Testis (tissue), 3 donors: Measurements from ENCODE around the gene PARP2. TPM values are rescaled to one million over a fixed set of nuclear protein-coding genes. Genes with fewer than 3 reads are reported as not detected.
"Not testable (repeated sequence)": the region's sequence is repeated elsewhere in the genome, so short reads cannot be mapped to it uniquely, and the experiment has no call there.

Experiments used
- DNase-seq: peaks from one replicate; pipeline ENCODE4 v3.0.0-alpha.2; 2019
- H3K27ac ChIP-seq, 2 donors: fragments of 200-600 bp; sonication (generic); one replicate each; pipeline ENCODE4 v1.5.1; 2019
- H3K27me3 ChIP-seq: fragments of 200-600 bp; sonication (generic); one replicate; pipeline ENCODE4 v1.5.1; 2019
- H3K36me3 ChIP-seq: fragments of 200-600 bp; sonication (generic); one replicate; pipeline ENCODE4 v1.5.1; 2017; ENCODE audit warnings: low read depth; ENCODE audit errors: missing control alignments
- H3K4me1 ChIP-seq: fragments of 200-600 bp; sonication (generic); one replicate; pipeline ENCODE4 v1.5.1; 2019
- H3K4me3 ChIP-seq, 2 donors: fragments of 200-600 bp; sonication (generic); one replicate each; pipeline ENCODE4 v1.5.1; 2017 to 2019
- H3K9me3 ChIP-seq: fragments of 200-600 bp; sonication (generic); one replicate; pipeline ENCODE4 v1.5.1; 2017
- POLR2A ChIP-seq: fragments of 450-650 bp; IDR thresholded peaks from one replicate; pipeline ENCODE4 v1.6.1; 2017; ENCODE audit warnings: antibody characterized with exemption, mild to moderate bottlenecking, moderate library complexity
- WGBS, 2 donors: methylation state at CpG; one replicate each; pipeline ENCODE4 v1.1.5; 2018; 5-methylcytosine and 5-hydroxymethylcytosine counted together
- intact Hi-C: fragments of 100-400 bp; cut with DNase I; formaldehyde crosslinking; loops from one replicate; pipeline ENCODE4 v1.15.1; 2023; ENCODE audit warnings: low total_unique reads
- polyA plus RNA-seq: library from polyadenylated mRNA; stranded (reverse); fragments of 350-450 nt; fragmentation: Illumina TruSeq; extraction: RNeasy Lipid Tissue Mini Kit (QIAGEN cat#74804); gene quantifications from one replicate; pipeline ENCODE4 v1.2.3, GENCODE V29; 2014; ENCODE audit warnings: low read depth, low replicate concordance; ENCODE audit not compliant: insufficient read depth
- total RNA-seq, 2 donors: library from RNA; depleted of rRNA; stranded (reverse); fragments of >200 nt; gene quantifications; one replicate each; pipeline ENCODE4 v1.2.3, GENCODE V29; 2016
- TF ChIP-seq, protein P1 (sequence below), 3 experiments: fragments of 450-650 bp in 2 of 3; fragments of 200-600 bp in 1 of 3; sonication (generic) in 1 of 3; IDR thresholded peaks; one replicate each; pipeline ENCODE4 v1.5.1; 2016 to 2019; ENCODE audit warnings: antibody characterized with exemption in 3 of 3, mild to moderate bottlenecking in 2 of 3, moderate library complexity in 1 of 3

Gene PARP2
- total and polyA plus RNA-seq, 3 donors from 2014 or later: 38.1 to 50.7 (median 40.0) TPM

DNA sequence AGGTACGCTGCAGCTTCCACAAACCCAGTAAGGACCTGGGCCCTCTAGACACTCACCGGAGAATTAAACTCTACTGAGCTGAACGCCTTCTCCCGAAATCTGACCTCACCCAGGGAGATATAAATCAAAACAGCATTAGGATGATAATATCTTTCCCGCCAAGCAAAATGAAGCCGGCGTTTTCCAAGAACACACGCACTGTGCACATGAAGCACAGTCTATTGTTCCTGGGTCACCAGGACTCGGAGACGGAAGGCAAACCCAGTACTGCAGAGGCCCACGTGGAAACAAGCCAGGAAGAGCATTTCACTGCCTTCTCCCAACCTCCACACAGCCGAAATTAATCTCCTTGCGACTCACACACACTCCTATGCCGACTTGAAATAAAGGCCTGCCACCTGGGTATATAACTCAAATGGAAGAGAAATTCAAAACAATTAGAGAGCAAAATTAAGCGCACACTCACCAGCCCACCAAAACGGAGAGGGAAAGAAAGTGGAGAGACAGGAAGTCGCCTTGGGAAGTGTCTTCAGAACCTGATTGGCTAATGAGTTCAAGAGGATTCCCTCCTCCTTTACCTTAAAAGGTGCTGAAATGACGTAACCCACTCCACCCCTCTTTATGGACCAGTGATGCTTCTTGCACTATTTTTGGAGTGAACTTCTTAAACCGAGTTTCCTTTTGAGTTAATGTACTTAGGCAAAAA, 10.5 kb upstream of the PARP2 start, which contains the start of gene CCNB1IP1:
Gene CCNB1IP1 (minus strand): TSS at position 492 of the 706 bp plus-strand sequence. CDS start 16,756 bp downstream, outside the sequence.
- Histone ChIP-seq H3K27ac (peak within 1 kb of the TSS; percentile 86 to 96), H3K4me3 (peak within 1 kb of the TSS; percentile 70 to 81), H3K27me3 (no peaks in the 10 kb centered on the region), H3K36me3 (no peaks in the 10 kb centered on the region), H3K9me3 (no peaks in the 10 kb centered on the region), H3K4me1 (no peaks in the 10 kb centered on the region)
- intact Hi-C loops: loop anchor here (5.0 kb wide), 1 partner anchor 349 kb away; the partner anchor contains the start of gene RNASE4
- peak; percentile 88 for DNase-seq
- WGBS, 2 donors: 0 to 1% methylated on average over 19 of the region's 19 CpGs
- TF ChIP-seq POLR2A: no peak
- TF ChIP-seq, protein P1, sequence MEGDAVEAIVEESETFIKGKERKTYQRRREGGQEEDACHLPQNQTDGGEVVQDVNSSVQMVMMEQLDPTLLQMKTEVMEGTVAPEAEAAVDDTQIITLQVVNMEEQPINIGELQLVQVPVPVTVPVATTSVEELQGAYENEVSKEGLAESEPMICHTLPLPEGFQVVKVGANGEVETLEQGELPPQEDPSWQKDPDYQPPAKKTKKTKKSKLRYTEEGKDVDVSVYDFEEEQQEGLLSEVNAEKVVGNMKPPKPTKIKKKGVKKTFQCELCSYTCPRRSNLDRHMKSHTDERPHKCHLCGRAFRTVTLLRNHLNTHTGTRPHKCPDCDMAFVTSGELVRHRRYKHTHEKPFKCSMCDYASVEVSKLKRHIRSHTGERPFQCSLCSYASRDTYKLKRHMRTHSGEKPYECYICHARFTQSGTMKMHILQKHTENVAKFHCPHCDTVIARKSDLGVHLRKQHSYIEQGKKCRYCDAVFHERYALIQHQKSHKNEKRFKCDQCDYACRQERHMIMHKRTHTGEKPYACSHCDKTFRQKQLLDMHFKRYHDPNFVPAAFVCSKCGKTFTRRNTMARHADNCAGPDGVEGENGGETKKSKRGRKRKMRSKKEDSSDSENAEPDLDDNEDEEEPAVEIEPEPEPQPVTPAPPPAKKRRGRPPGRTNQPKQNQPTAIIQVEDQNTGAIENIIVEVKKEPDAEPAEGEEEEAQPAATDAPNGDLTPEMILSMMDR (IDR thresholded peaks at IDR 0.05): no peak

DNA sequence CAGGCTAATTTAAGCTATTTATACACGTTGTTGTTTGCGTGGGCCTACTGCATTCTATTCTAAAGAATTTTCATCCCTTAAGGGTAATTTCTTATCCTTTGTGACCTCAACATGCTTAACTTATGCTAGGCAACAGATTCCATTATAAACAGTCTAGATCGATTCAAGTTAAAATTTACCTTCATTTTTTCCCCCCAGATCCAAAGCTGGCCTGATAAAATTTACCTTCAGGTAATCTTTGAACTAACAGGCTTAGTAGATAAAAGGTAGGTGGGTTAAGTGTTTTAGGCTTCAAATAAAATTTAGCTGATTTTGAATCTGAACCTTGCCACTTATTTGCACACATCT, 10.0 kb upstream of the PARP2 start:
- intact Hi-C loops: loop anchor here (5.0 kb wide), 1 partner anchor 349 kb away; the partner anchor contains the start of gene RNASE4
- DNase-seq: no peak

DNA sequence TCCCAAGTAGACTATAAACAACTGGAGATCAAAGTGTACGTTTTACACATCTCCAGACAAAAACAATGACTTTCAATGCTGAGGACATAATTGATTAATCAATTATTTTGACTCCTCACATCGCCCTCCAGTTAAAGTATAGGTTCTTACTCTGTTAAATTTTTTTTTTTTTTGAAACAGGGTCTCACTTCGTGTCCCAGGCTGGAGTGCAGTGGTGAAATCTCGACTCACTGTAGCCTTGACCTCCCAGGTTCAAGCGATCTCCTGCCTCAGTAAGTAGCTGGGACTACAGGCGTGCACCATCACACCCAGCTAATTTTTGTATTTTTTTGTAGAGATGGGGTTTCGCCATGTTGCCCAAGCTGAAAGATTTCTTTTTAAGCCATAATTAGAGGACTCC, 9.4 kb upstream of the PARP2 start:
- TF ChIP-seq, protein P1 (IDR thresholded peaks at IDR 0.05): no peak
- TF ChIP-seq POLR2A: no peak
- H3K9me3 ChIP-seq: no peaks in the 10 kb centered on the region
- DNase-seq: no peak
- intact Hi-C loops: loop anchor here (5.0 kb wide), 1 partner anchor 348 kb away; the partner anchor contains the start of gene RNASE4
- no peak overlapping the region for H3K4me3 ChIP-seq
- no peaks in the 10 kb centered on the region for H3K36me3 ChIP-seq
- peak overlapping the region in 1 of 2 donors; percentile 96 for H3K27ac ChIP-seq
- no peaks in the 10 kb centered on the region for H3K4me1 ChIP-seq
- no peaks in the 10 kb centered on the region for H3K27me3 ChIP-seq
- WGBS, 2 donors: 79 to 82% methylated on average over 7 of the region's 7 CpGs

More for the DNA sequence above, 10.0 kb upstream of the PARP2 start:
- Histone ChIP-seq H3K4me3 (peak overlapping the region; percentile 70 to 81), H3K4me1 (no peaks in the 10 kb centered on the region), H3K27me3 (no peaks in the 10 kb centered on the region), H3K36me3 (no peaks in the 10 kb centered on the region), H3K27ac (peak overlapping the region; percentile 86 to 96), H3K9me3 (no peaks in the 10 kb centered on the region)
- WGBS, 2 donors: 11 to 14% methylated on average over 3 of the region's 3 CpGs
- no peak for TF ChIP-seq POLR2A
- TF ChIP-seq, protein P1 (IDR thresholded peaks at IDR 0.05): no peak

DNA sequence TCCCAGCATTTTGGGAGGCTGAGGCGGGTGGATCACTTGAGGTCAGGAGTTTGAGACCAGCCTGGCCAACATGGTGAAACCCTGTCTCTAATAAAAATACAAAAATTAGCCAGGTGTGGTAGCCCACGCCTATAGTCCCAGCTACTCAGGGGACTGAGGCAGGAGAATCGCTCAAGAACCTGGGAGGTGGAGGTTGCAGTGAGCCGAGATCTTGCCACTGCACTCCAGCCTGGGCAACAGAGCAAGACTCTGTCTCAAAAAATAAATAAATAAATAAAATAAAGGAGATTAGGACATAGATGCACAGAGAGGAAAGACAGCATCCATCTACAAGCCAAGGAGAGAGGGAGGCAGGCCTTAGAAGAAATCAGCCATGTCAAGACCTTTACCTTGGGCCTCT, 2.4 kb upstream of the PARP2 start:
- H3K4me3 ChIP-seq, H3K27me3 ChIP-seq, H3K4me1 ChIP-seq, H3K27ac ChIP-seq, H3K9me3 ChIP-seq, DNase-seq, H3K36me3 ChIP-seq: not testable (repeated sequence)
- WGBS, 2 donors: 88 to 99% methylated on average over 4 of the region's 4 CpGs
- intact Hi-C loops: loop anchor here (10.0 kb wide), 1 partner anchor 114 kb away; the partner anchor contains the start of genes APEX1 and OSGEP

DNA sequence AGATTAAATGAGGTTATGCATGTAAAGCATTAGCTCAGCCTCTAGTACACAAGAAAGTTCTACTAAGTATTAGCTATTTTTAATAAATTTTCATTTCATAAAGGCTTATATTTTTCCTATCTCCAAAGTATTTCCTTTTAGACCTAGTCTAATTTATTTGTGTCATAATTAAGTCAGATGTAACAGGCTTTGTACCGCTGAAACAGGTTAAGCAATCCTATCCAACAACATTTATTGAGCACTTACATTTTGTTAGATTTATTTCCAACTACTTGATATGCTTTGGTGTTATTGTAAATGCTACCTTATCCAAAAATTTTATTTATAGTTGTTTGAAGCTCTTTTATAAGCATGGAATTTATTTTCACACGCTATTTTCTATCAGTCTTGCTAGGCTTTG, 1.8 kb upstream of the PARP2 start:
- TF ChIP-seq, protein P1 (IDR thresholded peaks at IDR 0.05): no peak
- no peak for TF ChIP-seq POLR2A
- intact Hi-C loops: loop anchor here (10.0 kb wide), 1 partner anchor 113 kb away; the partner anchor contains the start of genes APEX1 and OSGEP
- 40 to 45% methylated on average over 2 of the region's 2 CpGs for WGBS, 2 donors

More for the DNA sequence above, 1.8 kb upstream of the PARP2 start:
- Histone ChIP-seq H3K9me3 (no peaks in the 10 kb centered on the region), H3K27me3 (no peaks in the 10 kb centered on the region), H3K27ac (peak overlapping the region; percentile 88 to 94), H3K4me1 (no peaks in the 10 kb centered on the region), H3K36me3 (no peaks in the 10 kb centered on the region), H3K4me3 (peak overlapping the region; percentile 56 to 78)
- DNase-seq: no peak
